Measurements from ENCODE around the gene ATP11C.

Gene ATP11C

DNA sequence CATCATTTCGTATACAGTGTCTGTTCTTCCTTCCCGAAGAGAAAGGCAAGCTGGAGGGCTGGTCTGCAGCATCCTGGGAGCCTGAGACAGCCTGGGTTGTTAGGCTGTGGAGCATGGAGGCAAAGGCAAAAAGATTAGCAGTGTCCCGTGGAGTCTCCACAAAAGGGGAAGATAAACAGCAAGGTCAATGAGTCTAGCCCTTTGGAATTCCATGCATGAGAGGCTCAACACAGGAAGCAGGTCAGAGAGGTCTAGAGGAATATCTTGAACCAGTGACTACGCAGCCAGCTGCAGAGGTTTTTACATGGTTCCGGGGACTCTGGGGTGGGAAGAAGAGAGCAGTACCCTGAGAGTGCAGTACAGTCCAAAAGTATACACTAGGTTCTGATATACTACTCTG is 212.7 kb downstream of the ATP11C start:
- DNase-seq (ENCODE audit: low read depth in 1 of 2, low spot score in 1 of 2) = no peak
- H3K27me3 ChIP-seq (ENCODE audit: insufficient read depth, poor library complexity, severe bottlenecking) = no peaks in the 10 kb centered on the region
- TF ChIP-seq SPI1 (IDR thresholded peaks at IDR 0.05; ENCODE audit: borderline replicate concordance, low read depth) (no peak), POLR2AphosphoS5 (IDR thresholded peaks at IDR 0.05; ENCODE audit: low read depth) (no peak)
- TF ChIP-seq, protein P1, sequence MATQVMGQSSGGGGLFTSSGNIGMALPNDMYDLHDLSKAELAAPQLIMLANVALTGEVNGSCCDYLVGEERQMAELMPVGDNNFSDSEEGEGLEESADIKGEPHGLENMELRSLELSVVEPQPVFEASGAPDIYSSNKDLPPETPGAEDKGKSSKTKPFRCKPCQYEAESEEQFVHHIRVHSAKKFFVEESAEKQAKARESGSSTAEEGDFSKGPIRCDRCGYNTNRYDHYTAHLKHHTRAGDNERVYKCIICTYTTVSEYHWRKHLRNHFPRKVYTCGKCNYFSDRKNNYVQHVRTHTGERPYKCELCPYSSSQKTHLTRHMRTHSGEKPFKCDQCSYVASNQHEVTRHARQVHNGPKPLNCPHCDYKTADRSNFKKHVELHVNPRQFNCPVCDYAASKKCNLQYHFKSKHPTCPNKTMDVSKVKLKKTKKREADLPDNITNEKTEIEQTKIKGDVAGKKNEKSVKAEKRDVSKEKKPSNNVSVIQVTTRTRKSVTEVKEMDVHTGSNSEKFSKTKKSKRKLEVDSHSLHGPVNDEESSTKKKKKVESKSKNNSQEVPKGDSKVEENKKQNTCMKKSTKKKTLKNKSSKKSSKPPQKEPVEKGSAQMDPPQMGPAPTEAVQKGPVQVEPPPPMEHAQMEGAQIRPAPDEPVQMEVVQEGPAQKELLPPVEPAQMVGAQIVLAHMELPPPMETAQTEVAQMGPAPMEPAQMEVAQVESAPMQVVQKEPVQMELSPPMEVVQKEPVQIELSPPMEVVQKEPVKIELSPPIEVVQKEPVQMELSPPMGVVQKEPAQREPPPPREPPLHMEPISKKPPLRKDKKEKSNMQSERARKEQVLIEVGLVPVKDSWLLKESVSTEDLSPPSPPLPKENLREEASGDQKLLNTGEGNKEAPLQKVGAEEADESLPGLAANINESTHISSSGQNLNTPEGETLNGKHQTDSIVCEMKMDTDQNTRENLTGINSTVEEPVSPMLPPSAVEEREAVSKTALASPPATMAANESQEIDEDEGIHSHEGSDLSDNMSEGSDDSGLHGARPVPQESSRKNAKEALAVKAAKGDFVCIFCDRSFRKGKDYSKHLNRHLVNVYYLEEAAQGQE (IDR thresholded peaks at IDR 0.05; ENCODE audit: insufficient replicate concordance, low read depth) = no peak
- TF ChIP-seq, protein P2, sequence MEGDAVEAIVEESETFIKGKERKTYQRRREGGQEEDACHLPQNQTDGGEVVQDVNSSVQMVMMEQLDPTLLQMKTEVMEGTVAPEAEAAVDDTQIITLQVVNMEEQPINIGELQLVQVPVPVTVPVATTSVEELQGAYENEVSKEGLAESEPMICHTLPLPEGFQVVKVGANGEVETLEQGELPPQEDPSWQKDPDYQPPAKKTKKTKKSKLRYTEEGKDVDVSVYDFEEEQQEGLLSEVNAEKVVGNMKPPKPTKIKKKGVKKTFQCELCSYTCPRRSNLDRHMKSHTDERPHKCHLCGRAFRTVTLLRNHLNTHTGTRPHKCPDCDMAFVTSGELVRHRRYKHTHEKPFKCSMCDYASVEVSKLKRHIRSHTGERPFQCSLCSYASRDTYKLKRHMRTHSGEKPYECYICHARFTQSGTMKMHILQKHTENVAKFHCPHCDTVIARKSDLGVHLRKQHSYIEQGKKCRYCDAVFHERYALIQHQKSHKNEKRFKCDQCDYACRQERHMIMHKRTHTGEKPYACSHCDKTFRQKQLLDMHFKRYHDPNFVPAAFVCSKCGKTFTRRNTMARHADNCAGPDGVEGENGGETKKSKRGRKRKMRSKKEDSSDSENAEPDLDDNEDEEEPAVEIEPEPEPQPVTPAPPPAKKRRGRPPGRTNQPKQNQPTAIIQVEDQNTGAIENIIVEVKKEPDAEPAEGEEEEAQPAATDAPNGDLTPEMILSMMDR (IDR thresholded peaks at IDR 0.05; ENCODE audit: insufficient read depth, low read length) = no peak
- no peak overlapping the region for H3K27ac ChIP-seq (replicated peaks)
- no peak overlapping the region for H3K4me3 ChIP-seq (replicated peaks; ENCODE audit: insufficient read depth, low read length)

DNA sequence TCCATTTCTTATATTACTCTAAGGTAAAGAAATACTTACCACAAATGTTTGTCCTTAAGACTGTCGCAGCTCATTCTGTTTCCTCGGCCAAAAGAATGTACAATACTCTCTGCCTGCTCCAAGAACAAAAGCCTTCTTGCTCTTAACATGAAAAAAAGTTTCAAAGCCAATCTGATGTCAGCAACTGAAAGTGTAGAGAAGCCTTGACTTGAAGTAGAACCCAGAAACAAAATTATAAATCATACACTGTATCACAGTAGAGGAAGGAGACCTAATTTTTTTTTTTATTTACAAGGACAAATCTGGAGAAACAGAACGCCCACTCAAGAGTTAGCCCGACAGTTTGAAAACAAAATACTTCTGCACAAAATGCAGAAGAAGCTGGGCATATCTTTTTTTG is 224.8 kb downstream of the ATP11C start, which contains the start of gene MCF2:
Gene MCF2, minus strand, starts transcription at position 101 of the 400 bp plus-strand sequence. CDS start 56,423 bp downstream, outside the sequence.
- DNase-seq (ENCODE audit: low read depth in 1 of 2, low spot score in 1 of 2) = no peak
- Histone ChIP-seq H3K27ac (replicated peaks) (no peak within 1 kb of the TSS), H3K27me3 (ENCODE audit: insufficient read depth, poor library complexity, severe bottlenecking) (no peaks in the 10 kb centered on the region), H3K4me3 (replicated peaks; ENCODE audit: insufficient read depth, low read length) (no peak within 1 kb of the TSS)
- TF ChIP-seq, protein P1 (IDR thresholded peaks at IDR 0.05; ENCODE audit: insufficient replicate concordance, low read depth) = no peak
- TF ChIP-seq, protein P2 (IDR thresholded peaks at IDR 0.05; ENCODE audit: insufficient read depth, low read length) = no peak
- TF ChIP-seq GABPA (IDR thresholded peaks at IDR 0.05; ENCODE audit: low read depth) = no peak
- no peak for TF ChIP-seq POLR2AphosphoS5 (IDR thresholded peaks at IDR 0.05; ENCODE audit: low read depth)
- no peak for TF ChIP-seq SPI1 (IDR thresholded peaks at IDR 0.05; ENCODE audit: borderline replicate concordance, low read depth)

DNA sequence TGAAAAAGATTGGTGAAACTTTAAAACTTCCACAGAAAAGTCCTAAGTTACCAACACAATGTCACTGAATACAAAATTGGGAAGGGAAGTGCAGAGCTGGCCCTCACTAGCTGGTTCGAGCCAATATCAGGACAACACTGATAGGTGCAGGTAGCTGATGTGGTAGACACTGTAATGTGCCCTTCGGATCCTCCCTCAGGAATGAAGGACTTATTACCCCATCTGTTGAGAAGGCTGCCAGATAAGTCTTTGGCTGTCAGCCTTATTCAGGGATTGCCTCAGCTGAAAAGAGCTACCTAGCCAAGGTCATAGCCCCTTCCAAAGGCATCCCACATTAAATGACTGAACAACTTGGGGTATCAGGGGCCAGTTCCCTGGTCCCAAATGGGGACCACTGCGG is 230.2 kb downstream of the ATP11C start:
- TF ChIP-seq POLR2AphosphoS5 (IDR thresholded peaks at IDR 0.05; ENCODE audit: low read depth) = no peak
- TF ChIP-seq, protein P2 (IDR thresholded peaks at IDR 0.05; ENCODE audit: insufficient read depth, low read length) = no peak
- TF ChIP-seq, protein P1 (IDR thresholded peaks at IDR 0.05; ENCODE audit: insufficient replicate concordance, low read depth) = no peak
- no peak for TF ChIP-seq GABPA (IDR thresholded peaks at IDR 0.05; ENCODE audit: low read depth)
- no peak for TF ChIP-seq SPI1 (IDR thresholded peaks at IDR 0.05; ENCODE audit: borderline replicate concordance, low read depth)
- Histone ChIP-seq H3K27me3 (ENCODE audit: insufficient read depth, poor library complexity, severe bottlenecking) (no peaks in the 10 kb centered on the region), H3K27ac (replicated peaks) (no peak overlapping the region), H3K4me3 (replicated peaks; ENCODE audit: insufficient read depth, low read length) (no peak overlapping the region)
- DNase-seq (ENCODE audit: low read depth in 1 of 2, low spot score in 1 of 2) = no peak

All from HL-60 (cell line).